Liver (tissue), 9 donors: ENCODE measurements around the gene ATXN7L3. TPM values are rescaled to one million over a fixed set of nuclear protein-coding genes. Genes with fewer than 3 reads are reported as not detected.

Experiments used
- DNase-seq: peaks from one replicate; pipeline ENCODE4 v3.0.0-alpha.2; 2017; ENCODE audit warnings: low spot score
- H3K27ac ChIP-seq, 2 donors: one replicate each; pipeline ENCODE4 v1.7.0; 2013; ENCODE audit warnings: inconsistent platforms in 2 of 2, low read length in 2 of 2, control low read depth in 1 of 2, low read depth in 1 of 2, mild to moderate bottlenecking in 1 of 2
- H3K27me3 ChIP-seq, 4 donors: one replicate each; pipeline versions ENCODE4 v1.6.1 to v1.7.0; 2013; ENCODE audit warnings: low read length in 3 of 4, inconsistent platforms in 1 of 4, mild to moderate bottlenecking in 1 of 4, moderate library complexity in 1 of 4; ENCODE audit not compliant: control insufficient read depth in 4 of 4, insufficient read depth in 4 of 4
- H3K36me3 ChIP-seq, 4 donors: one replicate each; pipeline versions ENCODE4 v1.6.1 to v1.7.0; 2013; ENCODE audit warnings: low read length in 3 of 4, mild to moderate bottlenecking in 3 of 4, low read depth in 1 of 4, moderate library complexity in 1 of 4; ENCODE audit not compliant: control insufficient read depth in 4 of 4, insufficient read depth in 3 of 4
- H3K4me1 ChIP-seq, 4 donors: one replicate each; pipeline versions ENCODE4 v1.6.1 to v1.7.0; 2013; ENCODE audit warnings: low read length in 3 of 4, mild to moderate bottlenecking in 3 of 4, moderate library complexity in 1 of 4; ENCODE audit not compliant: control insufficient read depth in 4 of 4, insufficient read depth in 4 of 4
- H3K4me3 ChIP-seq, 3 donors: one replicate each; pipeline versions ENCODE4 v1.6.1 to v1.7.0; 2013; ENCODE audit warnings: low read length in 3 of 3, control low read depth in 1 of 3, low read depth in 1 of 3, mild to moderate bottlenecking in 1 of 3
- H3K9ac ChIP-seq, 2 donors: one replicate each; pipeline ENCODE4 v1.7.0; 2013; ENCODE audit warnings: low read length in 2 of 2, mild to moderate bottlenecking in 2 of 2, moderate library complexity in 2 of 2, control low read depth in 1 of 2, low read depth in 1 of 2
- H3K9me3 ChIP-seq, 4 donors: one replicate each; pipeline versions ENCODE4 v1.6.1 to v1.7.0; 2013; ENCODE audit warnings: low read length in 3 of 4; ENCODE audit not compliant: control insufficient read depth in 4 of 4
- FOXA1 ChIP-seq: IDR thresholded peaks from 2 replicates; pipeline ENCODE4 v1.6.1; 2016; ENCODE audit warnings: antibody characterized with exemption
- FOXA2 ChIP-seq: IDR thresholded peaks from 2 replicates; pipeline ENCODE4 v1.6.1; 2016; ENCODE audit warnings: antibody characterized with exemption
- GABPA ChIP-seq, 2 donors: IDR thresholded peaks in 1 of 2; conservative IDR thresholded peaks in 1 of 2; 2 replicates each; pipeline ENCODE4 v1.6.1; 2016; ENCODE audit warnings: antibody characterized with exemption in 2 of 2, mild to moderate bottlenecking in 1 of 2, moderate library complexity in 1 of 2
- HNF4G ChIP-seq: IDR thresholded peaks from 2 replicates; pipeline ENCODE4 v1.6.1; 2016; ENCODE audit warnings: antibody characterized with exemption
- JUND ChIP-seq, 2 donors: IDR thresholded peaks; 2 replicates each; pipeline ENCODE4 v1.6.1; 2016; ENCODE audit warnings: antibody characterized with exemption in 2 of 2
- MAX ChIP-seq: IDR thresholded peaks from 2 replicates; pipeline ENCODE4 v1.6.1; 2016; ENCODE audit warnings: antibody characterized with exemption
- RAD21 ChIP-seq, 2 donors: IDR thresholded peaks; 2 replicates each; pipeline ENCODE4 v1.6.1; 2016; ENCODE audit warnings: antibody characterized with exemption in 2 of 2, mild to moderate bottlenecking in 2 of 2
- REST ChIP-seq: IDR thresholded peaks from 2 replicates; pipeline ENCODE4 v1.6.1; 2016; ENCODE audit warnings: antibody characterized with exemption, mild to moderate bottlenecking
- RXRA ChIP-seq, 2 donors: IDR thresholded peaks; 2 replicates each; pipeline ENCODE4 v1.6.1; 2017 to 2018; ENCODE audit warnings: antibody characterized with exemption in 2 of 2, mild to moderate bottlenecking in 1 of 2
- SP1 ChIP-seq: IDR thresholded peaks from 2 replicates; pipeline ENCODE4 v1.6.1; 2018; ENCODE audit warnings: antibody characterized with exemption, mild to moderate bottlenecking
- TAF1 ChIP-seq: conservative IDR thresholded peaks from 2 replicates; pipeline ENCODE4 v1.6.1; 2016; ENCODE audit warnings: antibody characterized with exemption, mild to moderate bottlenecking
- YY1 ChIP-seq: IDR thresholded peaks from 2 replicates; pipeline ENCODE4 v1.6.1; 2016; ENCODE audit warnings: antibody characterized with exemption, mild to moderate bottlenecking
- WGBS: extraction: QIAGEN DNeasy Blood & Tissue Kit; methylation state at CpG from one replicate; pipeline ENCODE4 v1.1.7; 2013; 5-methylcytosine and 5-hydroxymethylcytosine counted together
- polyA plus RNA-seq, 2 donors: library from polyadenylated mRNA; stranded (reverse) in 1 of 2; unstranded in 1 of 2; fragments of 200-250 nt in 1 of 2; fragments of >200 nt in 1 of 2; fragmentation: Nextera tagmentation in 1 of 2; extraction: Ambion mirVana in 1 of 2; gene quantifications; one replicate each; pipeline versions ENCODE4 v1.2.1 to v1.2.3, GENCODE V29; 2013 to 2015
- total RNA-seq, 2 donors: library from RNA; depleted of rRNA; stranded (reverse); fragments of >200 nt; gene quantifications; one replicate each; pipeline ENCODE4 v1.2.3, GENCODE V29; 2014
- TF ChIP-seq, protein P1 (sequence below): IDR thresholded peaks from 2 replicates; pipeline ENCODE4 v1.6.1; 2016; ENCODE audit warnings: antibody characterized with exemption
- donor health status: healthy.
- donor health status: healthy.
- donor health status: healthy.
- donor health status: healthy.
- donor health status: healthy.

Gene ATXN7L3
- total and polyA plus RNA-seq, 4 donors, result 5.1 to 20.9 (median 14.7) TPM

GRCh38 chr17:44178133-44178532, 21.6 kb downstream of the ATXN7L3 start:
- Histone ChIP-seq H3K4me3 (no peak overlapping the region), H3K9me3 (no peaks in the 10 kb centered on the region), H3K27ac (no peak overlapping the region), H3K4me1 (no peaks in the 10 kb centered on the region), H3K9ac (no peak overlapping the region), H3K27me3 (no peaks in the 10 kb centered on the region), H3K36me3 (peaks cover 2 to 13% (median 8%) of the 10 kb centered on the region in 4 donors)
- 97% methylated on average over 14 of the region's 14 CpGs for WGBS
- no peak for DNase-seq
- no peak for TF ChIP-seq REST
- TF ChIP-seq HNF4G, result no peak
- no peak for TF ChIP-seq YY1
- no peak for TF ChIP-seq GABPA (IDR thresholded peaks at IDR 0.05 in 1 of 2, conservative IDR thresholded peaks at IDR 0.05 in 1 of 2)
- TF ChIP-seq, protein P1, sequence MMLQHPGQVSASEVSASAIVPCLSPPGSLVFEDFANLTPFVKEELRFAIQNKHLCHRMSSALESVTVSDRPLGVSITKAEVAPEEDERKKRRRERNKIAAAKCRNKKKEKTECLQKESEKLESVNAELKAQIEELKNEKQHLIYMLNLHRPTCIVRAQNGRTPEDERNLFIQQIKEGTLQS, result no peak
- TF ChIP-seq FOXA2, result no peak
- no peak for TF ChIP-seq SP1
- TF ChIP-seq TAF1, result no peak
- TF ChIP-seq FOXA1, result no peak

DNA sequence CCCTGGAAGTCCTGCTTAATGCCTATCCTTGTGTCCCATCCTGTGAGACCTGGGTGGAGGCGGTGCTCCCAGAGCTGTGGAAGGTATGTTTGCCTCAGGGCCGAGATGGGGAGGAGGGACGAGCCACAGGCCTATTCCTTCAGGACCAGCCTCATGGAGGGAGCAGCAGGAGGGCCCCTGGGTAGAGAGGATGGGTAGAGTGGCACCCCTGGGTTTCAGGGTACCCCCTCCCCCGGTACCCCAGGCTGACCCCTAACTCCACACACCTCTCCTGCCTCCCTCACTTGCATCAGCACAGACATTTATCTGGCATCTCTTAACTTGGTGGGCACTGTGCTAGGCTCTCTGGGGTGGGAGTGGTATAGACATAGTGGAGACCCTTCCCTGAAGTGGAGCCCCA, 22.0 kb downstream of the ATXN7L3 start:
- no peak overlapping the region for H3K27ac ChIP-seq
- H3K36me3 ChIP-seq, result peaks cover 2 to 13% (median 7%) of the 10 kb centered on the region in 4 donors
- H3K4me3 ChIP-seq, result no peak overlapping the region
- no peak for DNase-seq
- no peaks in the 10 kb centered on the region for H3K9me3 ChIP-seq
- H3K27me3 ChIP-seq, result no peaks in the 10 kb centered on the region
- no peaks in the 10 kb centered on the region for H3K4me1 ChIP-seq
- no peak overlapping the region for H3K9ac ChIP-seq
- TF ChIP-seq MAX, result no peak
- TF ChIP-seq RXRA (IDR thresholded peaks at IDR 0.05), result no peak
- TF ChIP-seq RAD21 (IDR thresholded peaks at IDR 0.05), result no peak
- WGBS, result 94% methylated on average over 4 of the region's 4 CpGs

- no peak for DNase-seq
- Histone ChIP-seq H3K9ac (no peak overlapping the region), H3K4me1 (no peaks in the 10 kb centered on the region), H3K36me3 (peaks cover 2 to 8% (median 4%) of the 10 kb centered on the region in 4 donors), H3K9me3 (no peaks in the 10 kb centered on the region), H3K4me3 (no peak overlapping the region), H3K27me3 (no peaks in the 10 kb centered on the region), H3K27ac (no peak overlapping the region)
- 97% methylated on average over 54 of the region's 54 CpGs for WGBS
- TF ChIP-seq HNF4G, result no peak
- no peak for TF ChIP-seq REST
- no peak for TF ChIP-seq FOXA1
- TF ChIP-seq JUND (IDR thresholded peaks at IDR 0.05), result no peak
These were observed 22.8 kb downstream of the ATXN7L3 start for GRCh38 chr17:44176671-44177501.
